Activated CD8-positive, alpha-beta memory T cell treated with anti-CD3 and anti-CD28 coated beads for 36 hours (primary cell): ENCODE results near the gene OR11A1. TPM values are rescaled to one million over a fixed set of nuclear protein-coding genes. Genes with fewer than 3 reads are reported as not detected.

Experiments
- CTCF ChIA-PET: fragments of 350-600 bp; sonication (Branson Sonifier 250); formaldehyde crosslinking; loops from one replicate; lab custom pipeline; 2021; ENCODE audit warnings: antibody characterized with exemption; lab: Charles Lee
- POLR2A ChIA-PET: fragments of 350-600 bp; sonication (Branson Sonifier 250); formaldehyde crosslinking; loops from one replicate; lab custom pipeline; 2021; ENCODE audit warnings: antibody characterized with exemption; lab: Charles Lee
- total RNA-seq, 2 experiments: library from RNA; stranded (reverse); gene quantifications; one replicate each; pipeline ENCODE4 v1.2.3, GENCODE V29; 2021

Gene OR11A1, protein sequence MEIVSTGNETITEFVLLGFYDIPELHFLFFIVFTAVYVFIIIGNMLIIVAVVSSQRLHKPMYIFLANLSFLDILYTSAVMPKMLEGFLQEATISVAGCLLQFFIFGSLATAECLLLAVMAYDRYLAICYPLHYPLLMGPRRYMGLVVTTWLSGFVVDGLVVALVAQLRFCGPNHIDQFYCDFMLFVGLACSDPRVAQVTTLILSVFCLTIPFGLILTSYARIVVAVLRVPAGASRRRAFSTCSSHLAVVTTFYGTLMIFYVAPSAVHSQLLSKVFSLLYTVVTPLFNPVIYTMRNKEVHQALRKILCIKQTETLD
- total RNA-seq, result not detected

DNA sequence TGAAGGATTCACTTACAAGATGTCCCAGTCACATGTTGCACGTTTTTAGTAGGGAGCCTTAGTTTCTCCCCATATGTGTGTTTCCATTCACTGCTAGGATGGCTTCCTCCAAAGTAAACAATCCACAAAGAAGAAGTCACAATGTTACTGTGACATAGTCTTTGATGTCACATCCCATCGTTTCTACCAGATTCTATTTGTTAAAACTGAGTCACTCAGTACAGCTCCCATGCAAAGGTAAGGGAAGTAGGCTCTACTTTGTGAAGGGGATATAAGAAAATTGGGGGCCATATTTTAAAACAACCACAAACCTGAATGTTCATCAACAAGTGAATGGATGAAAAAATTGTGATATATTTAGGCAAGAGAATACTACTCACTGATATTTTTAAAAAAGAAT, at the start of gene OR11A1, which contains the start of gene OR2H1:
OR11A1 (minus strand) TSS at position 101 of the 400 bp plus-strand sequence. CDS start 29,430 bp downstream, outside the sequence.
OR2H1 (plus strand) TSS at position 185 of the 400 bp plus-strand sequence. CDS start 4,615 bp downstream, outside the sequence.
- CTCF ChIA-PET, result interaction anchor here (1.4 kb wide), 1 partner anchor 12 kb away, joined by 3 read pairs; no protein-coding TSS in a partner anchor
- POLR2A ChIA-PET, result no interaction called here

GRCh38 chr6:29506446-29507067, 49.7 kb upstream of the OR11A1 start:
- ChIA-PET POLR2A (no interaction called here), CTCF (no interaction called here)

DNA sequence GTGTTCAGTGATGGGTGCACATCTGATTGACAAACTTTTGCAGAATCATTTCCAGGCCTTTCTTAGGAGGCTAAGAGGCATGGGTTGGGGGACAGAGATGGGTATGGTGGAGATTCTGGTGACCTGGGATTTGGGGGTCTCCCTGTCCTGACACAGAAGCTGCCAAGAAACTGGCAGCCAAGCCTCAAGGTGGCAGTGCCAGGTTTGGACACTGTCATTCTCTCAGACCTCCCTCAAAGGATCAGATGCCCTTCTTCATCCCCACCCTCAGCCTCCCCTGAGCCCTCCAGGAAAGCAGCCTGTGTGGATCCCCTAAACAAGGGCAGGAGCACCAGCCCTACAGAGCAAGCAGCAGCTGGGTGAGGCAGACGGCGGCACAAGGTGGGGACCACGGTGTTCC, 48.9 kb upstream of the OR11A1 start:
- ChIA-PET POLR2A (no interaction called here), CTCF (no interaction called here)

DNA sequence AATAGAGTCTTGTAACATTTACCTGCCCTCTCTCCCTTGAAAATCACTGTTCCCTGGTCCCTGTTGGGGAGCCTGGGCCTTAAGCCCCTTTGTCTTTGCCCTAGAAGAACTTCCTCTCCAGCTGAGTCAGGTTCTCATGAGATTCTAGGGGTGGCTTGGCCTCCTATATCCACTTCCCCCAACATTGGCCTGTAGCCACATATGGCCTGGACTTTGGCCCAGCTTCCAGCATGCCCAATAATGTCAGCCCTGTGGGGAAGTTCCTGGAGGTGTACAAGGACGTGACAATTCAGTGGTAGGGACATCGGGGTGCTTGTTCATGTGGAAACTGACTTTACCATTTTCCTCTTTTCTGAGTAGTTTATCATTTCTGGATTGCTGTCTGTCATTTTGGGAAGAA, 48.1 kb upstream of the OR11A1 start:
- ChIA-PET CTCF (no interaction called here), POLR2A (no interaction called here)

- ChIA-PET CTCF (no interaction called here), POLR2A (no interaction called here)
Measured at GRCh38 chr6:29502597-29502996, 45.7 kb upstream of the OR11A1 start.

DNA sequence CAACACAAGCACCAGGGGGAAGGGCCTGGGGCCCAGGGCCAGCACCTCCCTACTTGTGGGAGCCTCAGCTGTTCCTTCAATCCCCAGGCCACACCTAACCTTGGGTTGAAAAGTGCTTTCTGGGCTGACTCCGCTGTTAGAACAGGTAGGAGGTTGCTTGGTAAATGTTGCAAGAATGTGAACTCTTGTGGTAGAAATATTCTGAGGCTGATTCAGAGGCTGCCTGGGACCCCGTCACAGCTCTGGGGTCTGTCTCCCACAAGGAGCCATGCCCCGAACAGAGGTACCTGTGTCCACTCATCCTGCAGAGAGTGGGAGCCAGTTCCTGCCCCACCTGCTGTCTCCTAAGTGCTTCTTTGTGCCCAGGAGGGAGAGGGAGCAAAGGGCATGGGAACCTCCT, 45.3 kb upstream of the OR11A1 start:
- POLR2A ChIA-PET, result no interaction called here
- CTCF ChIA-PET, result no interaction called here

GRCh38 chr6:29501106-29501505, 44.2 kb upstream of the OR11A1 start:
- POLR2A ChIA-PET, result no interaction called here
- CTCF ChIA-PET, result no interaction called here

- ChIA-PET POLR2A (no interaction called here), CTCF (no interaction called here)
Measured at GRCh38 chr6:29500594-29500993, 43.7 kb upstream of the OR11A1 start.

- CTCF ChIA-PET, result no interaction called here
- POLR2A ChIA-PET, result no interaction called here
Measured at GRCh38 chr6:29499704-29500103, 42.8 kb upstream of the OR11A1 start.

DNA sequence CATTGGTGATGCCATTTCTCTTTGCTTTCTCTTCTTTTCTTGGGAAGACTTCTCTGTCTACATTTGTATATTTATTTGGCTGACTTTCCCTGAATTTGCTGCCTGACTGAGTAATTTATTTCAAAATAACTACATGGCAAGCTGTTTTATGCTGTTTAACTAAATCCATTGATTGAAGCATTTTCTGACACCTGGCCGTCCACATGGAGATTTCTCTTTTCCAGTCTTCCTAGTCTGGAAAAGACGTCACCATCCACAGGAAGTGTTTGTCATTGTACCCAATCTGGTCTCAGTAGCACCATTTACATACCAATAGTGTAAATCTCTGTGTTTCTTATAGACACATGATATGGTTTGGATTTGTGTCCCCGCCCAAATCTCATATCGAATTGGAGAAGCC, 40.1 kb upstream of the OR11A1 start:
- POLR2A ChIA-PET, result no interaction called here
- CTCF ChIA-PET, result no interaction called here

GRCh38 chr6:29495571-29495970, 38.7 kb upstream of the OR11A1 start:
- CTCF ChIA-PET, result no interaction called here
- POLR2A ChIA-PET, result no interaction called here

- POLR2A ChIA-PET, result no interaction called here
- CTCF ChIA-PET, result no interaction called here
Measured at GRCh38 chr6:29494131-29494530, 37.3 kb upstream of the OR11A1 start.

GRCh38 chr6:29493261-29493660, 36.4 kb upstream of the OR11A1 start:
- ChIA-PET CTCF (no interaction called here), POLR2A (no interaction called here)

DNA sequence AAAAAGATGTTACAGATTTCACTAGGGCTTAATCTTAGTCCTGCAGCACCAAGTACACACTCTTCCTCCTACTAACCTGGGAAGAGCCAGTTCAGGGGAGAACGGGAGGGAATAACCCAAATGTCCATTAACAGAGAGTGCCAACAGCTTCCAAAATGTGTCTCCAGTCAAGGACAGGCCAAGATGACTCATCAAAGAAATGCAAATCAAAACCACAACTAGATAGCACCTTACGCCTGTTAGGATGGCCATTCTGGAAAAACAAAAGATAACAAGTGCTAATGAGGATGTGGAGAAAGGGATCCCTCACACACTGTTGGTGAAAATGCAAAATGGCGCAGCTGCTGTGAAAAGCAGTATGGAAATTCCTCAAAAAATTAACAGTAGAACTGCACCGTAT, 34.7 kb upstream of the OR11A1 start:
- ChIA-PET POLR2A (no interaction called here), CTCF (no interaction called here)

DNA sequence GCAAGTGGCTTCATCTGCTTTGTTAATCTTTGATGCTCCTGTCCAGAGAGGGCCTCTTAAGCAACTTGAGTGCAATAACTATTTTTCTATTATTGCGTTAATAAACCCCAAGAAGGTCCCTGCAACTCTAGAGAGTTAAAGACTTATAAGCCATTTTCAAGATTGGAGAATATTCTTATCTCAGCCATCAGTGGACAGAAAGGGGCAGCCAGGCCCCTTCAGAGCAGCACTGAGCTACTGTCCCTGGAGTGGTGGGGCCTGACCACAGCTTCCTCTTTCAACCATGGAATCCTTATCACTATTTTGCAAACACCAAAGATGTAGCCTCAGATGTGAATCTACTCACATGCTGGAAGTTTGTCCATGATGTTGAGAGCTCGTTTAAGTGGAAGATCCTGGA, 33.7 kb upstream of the OR11A1 start:
- ChIA-PET CTCF (no interaction called here), POLR2A (no interaction called here)

- ChIA-PET POLR2A (no interaction called here), CTCF (no interaction called here)
Measured at GRCh38 chr6:29490055-29490454, 33.2 kb upstream of the OR11A1 start.

- ChIA-PET POLR2A (no interaction called here), CTCF (no interaction called here)
Measured at GRCh38 chr6:29489286-29489685, 32.4 kb upstream of the OR11A1 start.

DNA sequence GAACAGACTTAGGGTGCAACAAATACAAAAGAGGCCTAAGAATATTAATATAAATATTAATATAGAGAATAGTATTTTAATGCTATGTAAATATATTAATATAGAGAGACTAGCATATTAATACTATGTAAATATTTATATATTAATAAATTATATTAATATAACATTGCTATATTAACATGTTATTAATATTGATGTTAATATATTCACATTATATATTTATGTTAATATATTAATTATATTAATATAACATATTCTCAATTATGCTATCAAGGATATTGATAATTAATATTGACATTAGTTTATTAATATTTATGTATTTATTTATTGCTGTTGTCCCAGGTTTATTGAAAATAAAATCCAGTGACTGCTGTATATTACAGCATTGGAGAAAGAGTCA, 32.0 kb upstream of the OR11A1 start:
- CTCF ChIA-PET, result no interaction called here
- POLR2A ChIA-PET, result no interaction called here

- CTCF ChIA-PET, result no interaction called here
Measured at GRCh38 chr6:29487660-29488059, 30.8 kb upstream of the OR11A1 start, which contains the start of gene MAS1L. Gene MAS1L, minus strand, starts transcription at chr6:29487956. Its CDS starts 54 bp downstream, at chr6:29487902.

GRCh38 chr6:29487131-29487530, 30.3 kb upstream of the OR11A1 start:
- CTCF ChIA-PET, result no interaction called here
- POLR2A ChIA-PET, result no interaction called here

More at GRCh38 chr6:29487660-29488059, 30.8 kb upstream of the OR11A1 start, which contains the start of gene MAS1L:
- POLR2A ChIA-PET, result no interaction called here

DNA sequence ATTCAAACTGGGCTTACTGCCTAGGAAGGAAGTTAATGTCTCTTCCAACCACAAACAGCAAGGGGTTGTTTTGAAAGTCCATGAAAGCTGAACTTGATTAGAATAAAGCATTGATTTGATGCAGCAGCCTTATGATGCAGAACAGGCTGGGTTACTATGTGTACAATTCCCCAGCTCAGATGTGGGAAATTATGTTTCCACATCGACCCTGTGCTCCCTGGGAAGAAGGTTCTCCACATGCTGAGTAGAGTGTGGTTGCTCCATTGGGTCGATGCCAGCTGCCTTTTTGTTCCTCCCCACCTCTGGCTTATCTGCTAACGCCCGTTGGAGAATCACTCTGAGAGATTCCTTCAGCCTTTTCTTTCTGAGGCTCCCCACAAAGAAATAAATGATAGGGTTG, 29.7 kb upstream of the OR11A1 start:
- POLR2A ChIA-PET, result no interaction called here
- CTCF ChIA-PET, result no interaction called here
